HG02571 (cell line): ENCODE data around the gene MAP4K3.

Experiments
- ATAC-seq: cut with Tn5 transposase; IDR thresholded peaks from one replicate; pipeline ENCODE4 v1.9.1; 2021; ENCODE audit warnings: mild to moderate bottlenecking, moderate library complexity; ENCODE audit not compliant: unreplicated experiment

Gene MAP4K3

DNA sequence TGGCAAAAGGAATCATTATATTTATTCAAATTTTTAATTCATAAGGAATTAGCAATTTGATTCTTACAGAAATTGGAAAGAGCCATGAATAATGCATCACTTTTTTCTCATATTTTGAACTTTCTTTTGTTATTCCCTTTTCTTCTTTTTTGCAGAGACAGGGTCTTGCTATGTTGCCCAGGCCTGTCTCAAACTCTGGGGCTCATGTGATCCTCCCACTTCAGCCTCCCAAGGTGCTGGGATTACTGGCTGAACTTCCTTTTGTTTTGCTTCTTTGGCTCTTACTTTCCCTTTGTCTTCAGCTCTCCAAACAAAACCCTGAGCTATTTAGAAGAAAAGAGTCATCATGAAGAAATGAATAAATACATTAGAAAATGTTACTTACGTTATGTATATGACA lies 224.1 kb downstream of the MAP4K3 start:
- ATAC-seq, result no peak

DNA sequence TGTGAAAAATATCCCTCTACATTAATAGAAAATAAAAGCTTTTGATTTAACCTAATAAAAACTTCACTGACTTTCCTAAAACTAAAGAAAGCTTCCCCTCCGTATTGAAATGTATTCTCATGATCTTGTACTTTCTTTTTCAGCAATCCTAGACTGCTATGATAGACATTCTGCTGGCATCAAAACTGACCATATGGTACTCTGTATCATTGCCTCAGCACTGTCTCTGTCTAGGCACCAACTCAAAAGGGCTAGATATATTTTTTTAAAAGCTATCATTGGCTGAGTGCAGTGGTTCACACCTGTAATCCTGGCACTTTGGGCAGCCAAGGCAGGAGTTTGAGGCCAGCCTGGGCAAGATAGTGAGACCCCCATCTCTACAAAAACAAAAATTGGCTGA lies 226.2 kb downstream of the MAP4K3 start:
- no peak for ATAC-seq

DNA sequence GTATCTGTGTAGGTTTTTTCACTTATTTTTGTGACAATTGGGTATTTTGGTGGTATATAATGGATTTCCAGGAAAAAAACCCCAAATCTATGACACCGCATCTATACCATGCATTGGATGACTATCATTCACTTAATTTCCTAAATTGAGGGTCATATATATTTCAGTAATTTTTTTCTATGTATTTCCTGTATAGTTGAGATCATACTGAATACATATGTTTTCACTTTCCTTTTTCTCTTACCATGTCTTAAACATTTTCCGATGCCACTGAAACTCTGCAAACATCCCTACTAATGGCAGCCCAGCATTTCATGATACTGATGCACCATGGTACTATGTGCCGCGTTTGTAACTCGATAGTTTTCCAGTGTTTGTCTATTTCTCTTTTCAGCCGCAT lies 233.7 kb downstream of the MAP4K3 start:
- no peak for ATAC-seq

DNA sequence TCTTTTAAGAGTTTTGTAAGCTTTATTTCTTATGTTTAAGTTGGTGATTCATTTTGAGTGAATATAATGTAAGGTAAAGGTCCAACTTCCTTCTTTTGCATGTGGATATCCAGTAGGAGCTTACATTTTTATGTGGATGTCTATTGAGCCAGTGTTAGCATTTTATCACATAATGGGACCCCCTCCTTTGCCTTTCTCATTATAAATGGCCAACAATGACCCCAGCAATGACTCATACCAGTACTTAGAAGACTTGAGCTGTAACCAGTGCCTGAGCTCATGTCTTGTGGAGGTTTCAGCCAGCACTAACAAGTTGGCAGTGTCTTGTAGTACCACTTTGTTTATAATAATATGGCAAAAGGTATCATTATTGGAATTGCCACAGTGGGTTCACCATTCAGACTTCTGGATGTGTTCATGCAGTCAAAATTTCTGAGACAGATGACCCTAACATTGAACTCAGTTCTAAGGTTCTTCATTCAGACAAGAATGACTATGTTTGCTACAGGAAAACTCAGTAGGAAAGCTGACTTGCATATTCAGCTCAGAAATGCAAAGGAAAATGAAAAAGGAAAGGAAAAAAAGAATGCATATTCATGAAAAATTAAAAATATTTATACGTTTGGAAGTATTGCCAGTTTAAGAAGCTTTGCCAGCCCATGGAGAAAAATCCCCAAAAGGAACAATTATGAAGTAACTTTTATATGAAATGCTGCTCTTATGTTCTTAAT lies 234.3 kb downstream of the MAP4K3 start:
- no peak for ATAC-seq
